GM12801 (cell line): ENCODE results near the gene ATAT1.

Experiments
- CTCF ChIP-seq: IDR thresholded peaks from one replicate; pipeline ENCODE4 v1.5.1; 2011; ENCODE audit warnings: control low read depth; ENCODE audit not compliant: insufficient read length; ENCODE audit errors: extremely low read depth

ATAT1 gene

GRCh38 chr6:30625511-30625910 is 1.2 kb upstream of the ATAT1 start:
- TF ChIP-seq CTCF: no peak

GRCh38 chr6:30635834-30636233 is 9.2 kb downstream of the ATAT1 start:
- no peak for TF ChIP-seq CTCF

GRCh38 chr6:30640481-30640880 is 13.8 kb downstream of the ATAT1 start:
- TF ChIP-seq CTCF: no peak

GRCh38 chr6:30641048-30641447 is 14.4 kb downstream of the ATAT1 start:
- no peak for TF ChIP-seq CTCF

- no peak for TF ChIP-seq CTCF
Measured at GRCh38 chr6:30643656-30644055, 17.0 kb downstream of the ATAT1 start.

GRCh38 chr6:30644769-30645168 is 18.1 kb downstream of the ATAT1 start:
- TF ChIP-seq CTCF: no peak

- TF ChIP-seq CTCF: no peak
Measured at GRCh38 chr6:30645989-30646388, 19.3 kb downstream of the ATAT1 start.
